ENCODE measurements around the gene C16orf95.

C16orf95 gene

DNA sequence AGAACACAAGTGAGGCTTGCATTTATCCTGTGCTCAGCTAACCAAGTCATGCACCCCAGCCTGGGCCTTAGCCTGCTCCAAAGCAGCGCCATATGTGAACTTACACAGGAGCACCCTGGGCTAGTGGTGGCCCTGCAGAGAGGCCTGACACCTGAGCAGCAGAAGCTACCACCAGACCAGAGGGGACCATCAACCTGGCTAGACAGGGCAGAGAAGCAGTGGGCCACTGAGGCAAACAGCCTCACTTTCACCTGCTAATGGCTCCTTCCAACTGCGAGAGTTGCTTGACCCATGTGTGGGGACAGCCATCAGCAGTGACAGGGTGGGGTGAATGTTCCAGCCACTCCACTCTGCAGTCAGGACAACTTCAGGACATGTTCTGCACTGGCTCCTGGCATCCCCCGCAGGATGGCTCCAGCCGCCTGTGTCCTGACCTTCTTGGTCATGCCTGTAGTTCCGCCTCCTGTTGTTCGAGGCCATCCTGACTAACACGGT, 2.9 kb upstream of the C16orf95 start:
- H3K36me3 Mint-ChIP-seq (ENCODE audit: low read depth): peaks cover 16% of the 10 kb centered on the region
- no peaks in the 10 kb centered on the region for H3K9me3 Mint-ChIP-seq
- no peaks in the 10 kb centered on the region for H3K27me3 Mint-ChIP-seq
- DNase-seq: no peak
- H3K4me3 Mint-ChIP-seq: no peak overlapping the region
- H3K27ac Mint-ChIP-seq: no peak overlapping the region
- no peak for ATAC-seq
- peaks cover 16% of the 10 kb centered on the region for H3K4me1 Mint-ChIP-seq

DNA sequence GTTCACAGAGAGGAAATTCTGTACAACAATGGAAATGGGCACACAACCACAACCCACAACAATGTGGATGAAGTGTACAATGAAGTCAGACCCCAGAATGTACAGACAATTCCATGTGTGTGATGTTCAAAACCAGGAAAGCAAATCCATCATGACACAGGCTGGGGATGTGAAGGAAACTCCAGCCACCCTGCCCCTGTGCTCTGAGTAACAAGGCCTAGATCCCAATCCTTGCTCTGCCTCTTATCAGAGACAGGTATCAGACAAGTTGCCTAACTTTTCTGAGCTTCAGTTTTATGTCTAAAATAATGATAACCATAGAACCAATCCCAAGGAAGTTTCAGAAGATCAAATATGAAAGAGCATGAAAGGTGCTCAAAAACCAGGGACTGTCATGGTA, 1.8 kb upstream of the C16orf95 start:
- peak overlapping the region; percentile 89 for H3K4me3 Mint-ChIP-seq
- H3K36me3 Mint-ChIP-seq (ENCODE audit: low read depth): peaks cover 16% of the 10 kb centered on the region
- no peaks in the 10 kb centered on the region for H3K9me3 Mint-ChIP-seq
- peak overlapping the region; percentile 99 for H3K27ac Mint-ChIP-seq
- peaks cover 16% of the 10 kb centered on the region for H3K4me1 Mint-ChIP-seq
- ATAC-seq (no peak), DNase-seq (no peak)
- H3K27me3 Mint-ChIP-seq: no peaks in the 10 kb centered on the region

DNA sequence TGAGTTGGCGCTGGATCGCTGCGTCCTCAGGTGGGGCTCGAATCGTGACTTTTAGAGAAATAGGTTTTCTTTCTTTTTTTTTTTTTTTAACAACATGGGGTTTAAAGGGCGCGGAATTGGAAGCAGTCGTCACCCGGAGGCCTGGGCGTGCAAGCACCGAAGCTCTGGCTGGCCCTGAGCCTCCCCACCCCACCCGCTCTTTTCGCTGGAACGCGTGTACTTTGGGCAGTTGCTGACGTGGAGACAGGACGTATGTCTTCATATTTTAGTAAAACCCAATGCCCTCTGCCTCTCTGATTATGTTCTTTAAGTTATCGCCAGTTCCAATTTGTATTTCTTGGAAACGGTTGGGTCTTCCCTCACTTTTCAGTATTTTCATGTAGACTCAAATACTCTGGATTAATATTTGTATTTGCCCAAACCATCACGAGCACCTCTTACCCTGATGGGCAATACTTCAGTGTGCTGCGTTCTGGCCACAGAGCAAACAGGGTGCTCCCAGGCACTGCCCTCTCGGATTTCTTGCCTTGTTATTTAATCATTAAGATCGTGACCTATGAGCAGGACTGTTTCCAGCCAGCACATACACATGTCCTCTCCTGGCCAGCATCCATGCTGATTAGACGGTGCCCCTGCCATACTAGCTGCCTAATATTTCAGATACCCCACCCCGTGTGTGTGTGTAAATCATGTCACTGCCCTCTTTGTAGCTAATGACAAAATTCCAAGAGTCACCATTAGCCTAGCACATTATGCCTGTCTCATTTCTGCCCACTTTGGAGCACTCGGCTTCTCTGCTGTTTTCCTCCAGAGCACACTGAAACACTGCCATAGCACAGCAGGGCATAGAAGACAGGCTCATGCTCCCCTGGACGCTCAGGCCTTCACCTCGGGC, 805 bp upstream of the C16orf95 start:
- no peaks in the 10 kb centered on the region for H3K27me3 Mint-ChIP-seq
- H3K4me1 Mint-ChIP-seq: peaks cover 16% of the 10 kb centered on the region

DNA sequence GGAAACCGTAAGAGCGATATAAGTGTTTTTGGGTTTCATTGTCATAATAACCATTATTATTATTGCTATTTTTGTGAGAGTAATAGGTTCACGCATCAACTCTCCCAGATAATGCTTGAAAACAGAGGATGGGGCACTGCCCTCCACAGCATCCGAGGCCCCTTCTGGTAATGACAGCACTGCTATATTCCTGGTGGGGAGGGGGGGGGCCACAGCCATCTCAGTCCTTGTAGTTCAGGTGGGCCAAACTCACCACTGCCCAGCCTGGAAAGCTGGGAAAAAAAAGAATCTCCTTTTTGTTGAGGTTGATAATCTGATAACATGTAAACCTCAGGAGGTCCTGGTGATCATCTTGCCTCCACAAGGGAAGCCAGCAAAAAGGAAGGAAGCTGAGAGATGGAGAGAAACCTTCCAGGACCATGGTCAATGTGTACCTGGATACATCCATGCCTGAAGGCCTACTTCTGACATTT, 706 bp downstream of the C16orf95 start:
- Mint-ChIP-seq H3K27ac (peak overlapping the region; percentile 99), H3K4me1 (peaks cover 16% of the 10 kb centered on the region), H3K4me3 (peak overlapping the region; percentile 89), H3K36me3 (ENCODE audit: low read depth) (peaks cover 16% of the 10 kb centered on the region), H3K27me3 (no peaks in the 10 kb centered on the region), H3K9me3 (no peaks in the 10 kb centered on the region)
- DNase-seq: no peak
- no peak for ATAC-seq

More for the DNA sequence above, 805 bp upstream of the C16orf95 start:
- Mint-ChIP-seq H3K27ac (peak overlapping the region; percentile 99), H3K36me3 (ENCODE audit: low read depth) (peaks cover 16% of the 10 kb centered on the region), H3K4me3 (peak overlapping the region; percentile 89), H3K9me3 (no peaks in the 10 kb centered on the region)
- DNase-seq: peak; percentile 40
- peak; percentile 15 for ATAC-seq

DNA sequence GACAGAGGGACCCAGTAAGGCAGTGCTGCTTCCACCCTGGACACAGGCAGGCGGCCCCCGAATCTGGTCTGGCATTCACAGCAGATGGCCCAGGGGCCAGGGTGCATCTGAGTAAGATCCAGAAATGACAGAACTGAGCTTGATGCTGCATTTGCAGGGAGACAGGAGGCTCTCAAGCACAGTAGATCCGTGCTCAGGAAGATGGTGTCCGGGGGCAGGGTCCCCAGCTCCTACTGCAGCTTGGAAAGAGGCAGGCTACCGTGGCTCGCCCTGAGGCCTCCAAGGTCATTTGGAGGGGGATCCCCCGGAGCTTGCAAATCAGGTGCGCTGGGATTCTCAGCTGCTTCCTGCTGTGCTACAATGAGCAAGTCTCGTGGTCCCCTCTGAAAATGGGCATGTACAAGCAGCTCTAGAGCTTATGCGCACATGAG, 2.2 kb downstream of the C16orf95 start:
- no peaks in the 10 kb centered on the region for H3K9me3 Mint-ChIP-seq
- DNase-seq (no peak), ATAC-seq (no peak)
- no peaks in the 10 kb centered on the region for H3K27me3 Mint-ChIP-seq
- H3K4me1 Mint-ChIP-seq: peaks cover 16% of the 10 kb centered on the region
- H3K4me3 Mint-ChIP-seq: no peak overlapping the region
- H3K36me3 Mint-ChIP-seq (ENCODE audit: low read depth): peaks cover 16% of the 10 kb centered on the region
- H3K27ac Mint-ChIP-seq: no peak overlapping the region

GRCh38 chr16:87312008-87312407, 5.2 kb downstream of the C16orf95 start:
- peaks cover 10% of the 10 kb centered on the region for H3K4me1 Mint-ChIP-seq
- ATAC-seq (no peak), DNase-seq (no peak)
- H3K27me3 Mint-ChIP-seq: no peaks in the 10 kb centered on the region
- peaks cover 7% of the 10 kb centered on the region for H3K36me3 Mint-ChIP-seq (ENCODE audit: low read depth)
- H3K4me3 Mint-ChIP-seq: no peak overlapping the region
- no peak overlapping the region for H3K27ac Mint-ChIP-seq
- no peaks in the 10 kb centered on the region for H3K9me3 Mint-ChIP-seq

DNA sequence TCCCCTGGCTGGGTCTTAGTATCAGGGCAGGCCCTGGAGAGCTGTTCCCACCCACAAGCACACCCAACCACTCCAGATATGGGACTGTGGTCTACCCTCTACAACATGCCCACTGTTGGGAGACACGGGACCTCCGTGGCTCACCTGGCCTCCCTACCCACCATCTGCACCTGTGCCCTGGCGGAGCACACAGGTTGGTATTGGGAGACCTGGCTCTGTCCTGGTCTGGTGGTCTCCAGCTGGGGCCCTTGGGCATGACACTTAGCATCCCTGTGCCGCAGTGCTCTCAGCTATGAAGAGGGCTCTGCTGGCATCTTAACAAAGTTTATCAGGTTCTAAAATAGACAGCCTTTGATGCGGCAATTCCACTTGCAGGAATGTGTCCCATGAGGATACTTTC, 5.8 kb downstream of the C16orf95 start:
- H3K36me3 Mint-ChIP-seq (ENCODE audit: low read depth): peaks cover 7% of the 10 kb centered on the region
- ATAC-seq (no peak), DNase-seq (no peak)
- no peak overlapping the region for H3K27ac Mint-ChIP-seq
- peaks cover 6% of the 10 kb centered on the region for H3K4me1 Mint-ChIP-seq
- no peak overlapping the region for H3K4me3 Mint-ChIP-seq
- H3K9me3 Mint-ChIP-seq: no peaks in the 10 kb centered on the region
- no peaks in the 10 kb centered on the region for H3K27me3 Mint-ChIP-seq

GRCh38 chr16:87310610-87311009, 6.6 kb downstream of the C16orf95 start:
- Mint-ChIP-seq H3K27ac (no peak overlapping the region), H3K4me3 (no peak overlapping the region), H3K36me3 (ENCODE audit: low read depth) (peaks cover 7% of the 10 kb centered on the region), H3K4me1 (peaks cover 5% of the 10 kb centered on the region), H3K9me3 (no peaks in the 10 kb centered on the region), H3K27me3 (no peaks in the 10 kb centered on the region)
- DNase-seq (no peak), ATAC-seq (no peak)

- Mint-ChIP-seq H3K27me3 (no peaks in the 10 kb centered on the region), H3K4me3 (no peak overlapping the region), H3K9me3 (no peaks in the 10 kb centered on the region), H3K27ac (no peak overlapping the region), H3K36me3 (ENCODE audit: low read depth) (peaks cover 7% of the 10 kb centered on the region), H3K4me1 (peaks cover 5% of the 10 kb centered on the region)
- no peak for ATAC-seq
- DNase-seq: no peak
Observed at GRCh38 chr16:87309620-87310525, 7.3 kb downstream of the C16orf95 start.

- Mint-ChIP-seq H3K9me3 (no peaks in the 10 kb centered on the region), H3K36me3 (ENCODE audit: low read depth) (peaks cover 7% of the 10 kb centered on the region), H3K27me3 (no peaks in the 10 kb centered on the region), H3K4me1 (peaks cover 10% of the 10 kb centered on the region), H3K4me3 (no peak overlapping the region), H3K27ac (no peak overlapping the region)
- DNase-seq: no peak
- peak; percentile 82 for ATAC-seq
Observed at GRCh38 chr16:87308826-87309225, 8.4 kb downstream of the C16orf95 start.

DNA sequence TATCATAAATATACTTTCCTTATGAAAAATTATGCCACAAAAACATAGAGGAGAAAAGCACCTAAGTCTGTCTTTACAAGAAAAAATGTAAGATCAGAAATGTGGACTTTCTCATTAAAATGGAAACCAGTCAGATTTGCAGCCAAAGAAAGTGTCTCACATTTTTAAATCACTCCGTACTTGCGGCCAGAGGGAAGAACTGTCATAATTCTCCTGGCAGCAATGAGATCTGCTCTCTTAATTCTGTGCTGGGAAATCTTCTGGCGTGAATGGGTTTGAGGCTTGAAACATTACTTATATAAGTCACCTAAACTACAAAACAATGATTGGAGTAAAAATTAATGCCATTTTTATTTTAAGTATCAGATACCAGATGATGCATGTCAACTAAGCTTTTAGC, 10.7 kb downstream of the C16orf95 start:
- Mint-ChIP-seq H3K27me3 (no peaks in the 10 kb centered on the region), H3K36me3 (ENCODE audit: low read depth) (peaks cover 7% of the 10 kb centered on the region), H3K9me3 (no peaks in the 10 kb centered on the region), H3K27ac (no peak overlapping the region), H3K4me3 (no peak overlapping the region), H3K4me1 (peaks cover 16% of the 10 kb centered on the region)
- ATAC-seq (no peak), DNase-seq (no peak)

GRCh38 chr16:87305505-87306391, 11.4 kb downstream of the C16orf95 start:
- H3K4me1 Mint-ChIP-seq: peaks cover 16% of the 10 kb centered on the region
- no peak overlapping the region for H3K4me3 Mint-ChIP-seq
- H3K27ac Mint-ChIP-seq: no peak overlapping the region
- DNase-seq (no peak), ATAC-seq (no peak)
- no peaks in the 10 kb centered on the region for H3K9me3 Mint-ChIP-seq
- no peaks in the 10 kb centered on the region for H3K27me3 Mint-ChIP-seq
- peaks cover 7% of the 10 kb centered on the region for H3K36me3 Mint-ChIP-seq (ENCODE audit: low read depth)

- Mint-ChIP-seq H3K27ac (no peak overlapping the region), H3K4me1 (peaks cover 16% of the 10 kb centered on the region), H3K9me3 (no peaks in the 10 kb centered on the region), H3K4me3 (no peak overlapping the region), H3K27me3 (no peaks in the 10 kb centered on the region), H3K36me3 (ENCODE audit: low read depth) (peaks cover 7% of the 10 kb centered on the region)
- DNase-seq (no peak), ATAC-seq (no peak)
Observed at GRCh38 chr16:87304951-87305350, 12.2 kb downstream of the C16orf95 start.

Data from activated naive CD8-positive, alpha-beta T cell treated with anti-CD3 and anti-CD28 coated beads, Interleukin-2, amount 50 U/mL, for 24 hours (primary cell).